Osteocyte (in vitro differentiated cells): Measurements from ENCODE around the gene KRT14. TPM values are rescaled to one million over a fixed set of nuclear protein-coding genes. Genes with fewer than 3 reads are reported as not detected.

Experiments used
- DNase-seq: peaks from one replicate; pipeline ENCODE4 v3.0.0; 2021; ENCODE audit warnings: mixed read lengths; ENCODE audit not compliant: unreplicated experiment; ENCODE audit errors: extremely low spot score
- H3K27ac Mint-ChIP-seq: one replicate; pipeline ENCODE4 v1.8.0; 2021; ENCODE audit warnings: mild to moderate bottlenecking, mixed read lengths; ENCODE audit not compliant: unreplicated experiment
- H3K27me3 Mint-ChIP-seq: one replicate; pipeline ENCODE4 v1.8.0; 2021; ENCODE audit warnings: mixed read lengths; ENCODE audit not compliant: unreplicated experiment
- H3K36me3 Mint-ChIP-seq: one replicate; pipeline ENCODE4 v1.8.0; 2021; ENCODE audit warnings: mixed read lengths; ENCODE audit not compliant: unreplicated experiment
- H3K4me1 Mint-ChIP-seq: one replicate; pipeline ENCODE4 v1.8.0; 2021; ENCODE audit warnings: mixed read lengths; ENCODE audit not compliant: unreplicated experiment
- H3K4me3 Mint-ChIP-seq: one replicate; pipeline ENCODE4 v1.8.0; 2021; ENCODE audit warnings: mild to moderate bottlenecking, moderate library complexity, mixed read lengths; ENCODE audit not compliant: unreplicated experiment
- H3K9me3 Mint-ChIP-seq: one replicate; pipeline ENCODE4 v1.8.0; 2021; ENCODE audit warnings: mixed read lengths; ENCODE audit not compliant: unreplicated experiment
- CTCF ChIP-seq: fragments of 200-600 bp; sonication (generic); IDR thresholded peaks from 2 replicates; pipeline ENCODE4 v1.5.0; 2021; ENCODE audit warnings: antibody characterized with exemption, mild to moderate bottlenecking, moderate library complexity
- total RNA-seq: library from RNA; stranded (reverse); gene quantifications from 2 replicates; pipeline ENCODE4 v1.2.1, GENCODE V29; 2021

KRT14 gene
- total RNA-seq, 1 donor from 2014 or later = not detected

- no peak overlapping the region for H3K27ac Mint-ChIP-seq
- TF ChIP-seq CTCF = no peak
- H3K4me1 Mint-ChIP-seq = peaks cover 4% of the 10 kb centered on the region
- H3K36me3 Mint-ChIP-seq = no peaks in the 10 kb centered on the region
- no peak overlapping the region for H3K4me3 Mint-ChIP-seq
- no peaks in the 10 kb centered on the region for H3K9me3 Mint-ChIP-seq
- DNase-seq = no peak
- peaks cover 40% of the 10 kb centered on the region for H3K27me3 Mint-ChIP-seq
Measured at GRCh38 chr17:41575336-41575735, 11.4 kb downstream of the KRT14 start.

GRCh38 chr17:41571561-41572434 lies 14.9 kb downstream of the KRT14 start, which contains the start of gene KRT9:
Gene KRT9 (minus strand): TSS chr17:41572059. CDS start chr17:41571992, 67 bp downstream.
- no peak for TF ChIP-seq CTCF
- no peaks in the 10 kb centered on the region for H3K9me3 Mint-ChIP-seq
- H3K27me3 Mint-ChIP-seq = peaks cover 58% of the 10 kb centered on the region
- H3K27ac Mint-ChIP-seq = no peak within 1 kb of the TSS
- H3K36me3 Mint-ChIP-seq = no peaks in the 10 kb centered on the region
- H3K4me3 Mint-ChIP-seq = no peak within 1 kb of the TSS
- H3K4me1 Mint-ChIP-seq = no peaks in the 10 kb centered on the region
- no peak for DNase-seq

GRCh38 chr17:41567317-41567716 lies 19.4 kb downstream of the KRT14 start:
- Mint-ChIP-seq H3K27me3 (peaks cover 68% of the 10 kb centered on the region), H3K4me3 (no peak overlapping the region), H3K36me3 (no peaks in the 10 kb centered on the region), H3K4me1 (no peaks in the 10 kb centered on the region), H3K9me3 (no peaks in the 10 kb centered on the region), H3K27ac (no peak overlapping the region)
- DNase-seq = no peak
- TF ChIP-seq CTCF = no peak

GRCh38 chr17:41565338-41565737 lies 21.4 kb downstream of the KRT14 start:
- H3K27ac Mint-ChIP-seq = no peak overlapping the region
- no peak for DNase-seq
- H3K9me3 Mint-ChIP-seq = no peaks in the 10 kb centered on the region
- H3K4me3 Mint-ChIP-seq = no peak overlapping the region
- TF ChIP-seq CTCF = no peak
- H3K36me3 Mint-ChIP-seq = no peaks in the 10 kb centered on the region
- no peaks in the 10 kb centered on the region for H3K4me1 Mint-ChIP-seq
- H3K27me3 Mint-ChIP-seq = peaks cover 72% of the 10 kb centered on the region

GRCh38 chr17:41563607-41564170 lies 23.0 kb downstream of the KRT14 start:
- H3K36me3 Mint-ChIP-seq = no peaks in the 10 kb centered on the region
- no peaks in the 10 kb centered on the region for H3K4me1 Mint-ChIP-seq
- no peak overlapping the region for H3K4me3 Mint-ChIP-seq
- no peak for TF ChIP-seq CTCF
- no peaks in the 10 kb centered on the region for H3K9me3 Mint-ChIP-seq
- H3K27me3 Mint-ChIP-seq = peaks cover 69% of the 10 kb centered on the region
- H3K27ac Mint-ChIP-seq = no peak overlapping the region
- no peak for DNase-seq
